ENCODE results near the gene RAPGEF1.

Gene RAPGEF1

GRCh38 chr9:131727795-131728545 lies 11.9 kb downstream of the RAPGEF1 start:
- ChIA-PET CTCF (interaction anchor here (0.6 to 5.3 kb wide), 6 partner anchors 9 to 103 kb away, joined by 3 to 38 read pairs (median 4); partner anchors contain the start of gene RAPGEF1), POLR2A (interaction anchor here (1.4 kb wide), 1 partner anchor 13 kb away, joined by 4 read pairs; no protein-coding TSS in a partner anchor)

GRCh38 chr9:131727184-131727759 lies 12.6 kb downstream of the RAPGEF1 start:
- Histone ChIP-seq H3K27ac (ENCODE audit: extremely low read depth, low read depth, low read length) (no peak overlapping the region), H3K4me1 (ENCODE audit: control insufficient read depth, insufficient read depth, low read length) (peaks cover 9% of the 10 kb centered on the region), H3K36me3 (ENCODE audit: control insufficient read depth in 2 of 2, insufficient read depth in 1 of 2, low read length in 2 of 2) (no peaks in the 10 kb centered on the region), H3K4me3 (ENCODE audit: low read depth, low read length) (no peak overlapping the region), H3K9me3 (ENCODE audit: control insufficient read depth, insufficient read depth, low read depth, low read length) (no peaks in the 10 kb centered on the region)
- CTCF ChIA-PET = interaction anchor here (0.6 to 5.3 kb wide), 2 partner anchors 12 to 97 kb away, joined by 3 to 38 read pairs; partner anchors contain the start of gene RAPGEF1
- TF ChIP-seq SCRT2 (tag by site-specific recombination; IDR thresholded peaks at IDR 0.05) = peak; percentile 69
- peak; percentile 31; the same call in 1 of the 2 replicates for TF ChIP-seq ZIC2 (tag by site-specific recombination; IDR thresholded peaks at IDR 0.05)
- TF ChIP-seq ZNF311 (tag by site-specific recombination; IDR thresholded peaks at IDR 0.05; ENCODE audit: borderline replicate concordance) = no peak
- no peak for TF ChIP-seq ZSCAN23 (tag by site-specific recombination; IDR thresholded peaks at IDR 0.05)
- 0 out of 2 replicates have a peak, but pooled peaks have one; percentile 29 for TF ChIP-seq ZBTB48 (tag by site-specific recombination; IDR thresholded peaks at IDR 0.05)
- TF ChIP-seq ZNF560 (tag by site-specific recombination; IDR thresholded peaks at IDR 0.05; ENCODE audit: borderline replicate concordance) = no peak
- TF ChIP-seq KLF8 (tag by site-specific recombination; IDR thresholded peaks at IDR 0.05) = no peak
- no peak for TF ChIP-seq ZXDB (tag by site-specific recombination; IDR thresholded peaks at IDR 0.05)
- TF ChIP-seq ZNF704 (tag by site-specific recombination; IDR thresholded peaks at IDR 0.05) = no peak
- TF ChIP-seq ZNF747 (tag by site-specific recombination; IDR thresholded peaks at IDR 0.05) = no peak
- POLR2A ChIA-PET = interaction anchor here (1.4 kb wide), 1 partner anchor 13 kb away, joined by 4 read pairs; no protein-coding TSS in a partner anchor

More at GRCh38 chr9:131727795-131728545, 11.9 kb downstream of the RAPGEF1 start:
- H3K4me3 ChIP-seq (ENCODE audit: low read depth, low read length) = no peak overlapping the region
- TF ChIP-seq SCRT2 (tag by site-specific recombination; IDR thresholded peaks at IDR 0.05) = 0 out of 2 replicates have a peak, but pooled peaks have one; percentile 18
- TF ChIP-seq KLF10 (tag by site-specific recombination; IDR thresholded peaks at IDR 0.05) = no peak
- TF ChIP-seq ZNF292 (tag by site-specific recombination; IDR thresholded peaks at IDR 0.05; ENCODE audit: borderline replicate concordance, low read depth) = no peak
- no peaks in the 10 kb centered on the region for H3K9me3 ChIP-seq (ENCODE audit: control insufficient read depth, insufficient read depth, low read depth, low read length)
- H3K27ac ChIP-seq (ENCODE audit: extremely low read depth, low read depth, low read length) = no peak overlapping the region
- no peaks in the 10 kb centered on the region for H3K36me3 ChIP-seq (ENCODE audit: control insufficient read depth in 2 of 2, insufficient read depth in 1 of 2, low read length in 2 of 2)
- H3K4me1 ChIP-seq (ENCODE audit: control insufficient read depth, insufficient read depth, low read length) = peaks cover 13% of the 10 kb centered on the region

GRCh38 chr9:131724683-131725082 lies 15.2 kb downstream of the RAPGEF1 start:
- H3K4me3 ChIP-seq (ENCODE audit: low read depth, low read length) = no peak overlapping the region
- ChIA-PET POLR2A (interaction anchor here (1.5 kb wide), 1 partner anchor 9 kb away, joined by 3 read pairs; no protein-coding TSS in a partner anchor), CTCF (interaction anchor here (1.7 kb wide), 1 partner anchor 38 kb away, joined by 3 read pairs; no protein-coding TSS in a partner anchor)
- no peak overlapping the region for H3K27ac ChIP-seq (ENCODE audit: extremely low read depth, low read depth, low read length)
- no peaks in the 10 kb centered on the region for H3K9me3 ChIP-seq (ENCODE audit: control insufficient read depth, insufficient read depth, low read depth, low read length)
- TF ChIP-seq ZNF792 (tag by site-specific recombination; IDR thresholded peaks at IDR 0.05) = no peak
- no peak for TF ChIP-seq FEZF1 (tag by site-specific recombination; IDR thresholded peaks at IDR 0.05)
- no peak for TF ChIP-seq ZNF416 (tag by site-specific recombination; IDR thresholded peaks at IDR 0.05)
- TF ChIP-seq IKZF3 (tag by site-specific recombination; IDR thresholded peaks at IDR 0.05) = no peak
- TF ChIP-seq MEIS1 (CRISPR knock-in tag; IDR thresholded peaks at IDR 0.05; ENCODE audit: borderline replicate concordance) = no peak
- no peak for TF ChIP-seq ZNF473 (tag by site-specific recombination; IDR thresholded peaks at IDR 0.05)
- TF ChIP-seq ZSCAN16 (tag by site-specific recombination; IDR thresholded peaks at IDR 0.05) = no peak
- no peaks in the 10 kb centered on the region for H3K4me1 ChIP-seq (ENCODE audit: control insufficient read depth, insufficient read depth, low read length)
- peaks cover 0 to 4% of the 10 kb centered on the region in 2 experiments; a peak in 1 of 3 replicates for H3K36me3 ChIP-seq (ENCODE audit: control insufficient read depth in 2 of 2, insufficient read depth in 1 of 2, low read length in 2 of 2)
